ENCODE data around the gene TPT1.

GRCh38 chr13:45296259-45296658, 44.7 kb downstream of the TPT1 start:
- TF ChIP-seq CTCF (IDR thresholded peaks at IDR 0.05) (no peak), POLR2A (IDR thresholded peaks at IDR 0.05) (no peak)
